ENCODE measurements around the gene NR5A1.

The NR5A1 gene

DNA sequence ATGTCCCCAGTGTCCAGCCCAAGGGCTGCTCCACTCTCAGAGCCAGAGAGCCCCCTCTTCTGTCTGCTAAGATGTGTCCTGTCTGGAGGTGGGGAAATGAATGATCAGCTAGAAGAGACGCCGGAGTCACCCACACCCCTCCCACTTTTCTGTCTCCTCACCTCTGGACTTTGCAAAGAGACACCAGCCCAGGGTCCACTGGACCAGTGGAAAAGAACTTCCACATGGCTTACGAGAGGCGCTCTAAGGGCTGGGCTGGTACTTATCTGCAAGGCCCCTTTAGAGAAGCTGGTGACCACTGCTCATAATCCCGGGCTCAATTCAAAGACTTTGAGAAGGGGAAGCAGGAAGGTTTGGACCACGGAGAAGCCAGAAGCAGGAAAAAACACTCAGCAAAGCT, 9.2 kb downstream of the NR5A1 start:
- DNase-seq: no peak

DNA sequence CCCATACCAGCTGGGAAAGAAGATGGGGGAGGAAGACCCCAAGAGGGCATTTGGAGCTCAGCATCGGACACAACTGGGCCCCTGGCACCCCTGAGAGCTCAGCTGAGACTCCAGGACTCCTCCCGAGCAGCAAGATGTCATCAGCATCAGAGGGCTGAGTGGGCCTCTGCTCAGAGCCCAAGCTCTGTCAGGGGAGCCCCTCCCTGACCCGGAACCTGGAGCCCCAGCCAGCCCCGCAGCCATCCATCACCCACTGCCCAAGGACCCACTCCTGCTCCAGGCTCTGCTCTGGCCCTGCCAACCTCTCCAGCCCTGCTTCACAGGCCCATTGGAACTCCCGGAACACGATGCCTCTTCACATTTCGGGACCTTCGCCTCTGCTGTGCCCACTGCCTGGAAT, 9.8 kb downstream of the NR5A1 start:
- no peak for DNase-seq

- DNase-seq: no peak
These were observed 10.7 kb downstream of the NR5A1 start for GRCh38 chr9:124496463-124496862.

DNA sequence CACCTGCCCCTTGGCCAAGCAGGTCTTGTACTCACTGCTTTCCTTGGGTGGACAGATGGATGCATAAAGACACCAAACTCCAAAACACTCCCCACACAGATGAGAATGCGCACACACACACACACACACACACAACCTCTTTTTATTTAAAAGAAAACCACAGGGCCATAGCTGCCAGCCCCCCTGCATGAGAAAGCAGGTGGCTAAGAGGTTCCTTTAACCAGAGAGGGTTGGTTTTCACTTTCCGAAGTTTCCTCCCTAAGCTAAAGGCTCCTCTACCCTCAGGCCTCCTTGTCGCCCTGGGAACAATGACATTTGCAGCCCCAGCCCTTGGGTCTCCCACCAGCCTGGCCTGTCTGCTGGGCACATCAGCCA, 11.1 kb downstream of the NR5A1 start:
- DNase-seq: no peak

DNA sequence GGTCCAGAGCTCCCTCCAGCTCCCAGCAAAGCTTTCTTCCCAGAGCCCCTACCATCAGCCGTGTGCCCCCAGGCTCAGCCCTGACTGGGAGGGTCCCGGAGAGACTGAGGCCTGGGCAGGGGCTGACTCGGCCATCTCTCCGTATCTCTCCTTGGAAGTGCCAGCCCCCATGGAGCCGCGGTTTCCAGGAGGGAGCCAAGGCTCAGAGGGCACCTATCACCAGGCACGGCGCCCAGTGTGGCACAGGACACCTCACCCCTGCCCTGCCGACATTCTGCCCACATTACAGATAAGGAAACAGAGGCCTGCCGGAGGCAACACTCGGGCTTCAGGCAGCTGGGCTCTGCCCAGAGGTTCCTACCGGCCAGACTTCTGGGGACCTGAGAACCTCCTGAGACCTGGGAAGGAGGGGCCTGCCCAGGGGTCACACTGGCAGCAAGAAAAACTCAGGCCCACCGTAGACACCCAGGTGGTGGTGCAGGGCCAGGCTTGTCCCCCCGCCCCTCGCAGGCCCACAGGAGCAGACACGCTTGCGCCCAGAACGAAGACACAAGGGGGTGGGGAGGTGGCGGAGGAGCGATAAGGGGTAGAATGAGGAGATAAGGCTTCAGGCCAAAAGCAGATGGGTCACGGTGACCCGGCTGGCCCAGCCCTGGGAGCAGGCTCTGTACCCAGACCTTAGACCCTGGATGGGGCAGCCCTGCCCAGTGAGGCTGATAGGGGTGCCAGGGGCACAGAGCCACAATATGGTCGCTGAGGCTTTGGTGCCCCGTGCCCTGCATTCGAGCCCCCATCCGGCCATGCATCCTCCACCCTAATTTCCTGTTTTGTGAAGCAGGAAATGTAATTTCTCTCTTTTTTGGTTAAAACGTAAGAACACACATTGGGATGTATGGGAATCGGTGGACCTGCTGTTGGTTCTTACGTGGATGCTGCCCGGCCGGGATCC, 11.8 kb downstream of the NR5A1 start:
- no peak for DNase-seq

DNA sequence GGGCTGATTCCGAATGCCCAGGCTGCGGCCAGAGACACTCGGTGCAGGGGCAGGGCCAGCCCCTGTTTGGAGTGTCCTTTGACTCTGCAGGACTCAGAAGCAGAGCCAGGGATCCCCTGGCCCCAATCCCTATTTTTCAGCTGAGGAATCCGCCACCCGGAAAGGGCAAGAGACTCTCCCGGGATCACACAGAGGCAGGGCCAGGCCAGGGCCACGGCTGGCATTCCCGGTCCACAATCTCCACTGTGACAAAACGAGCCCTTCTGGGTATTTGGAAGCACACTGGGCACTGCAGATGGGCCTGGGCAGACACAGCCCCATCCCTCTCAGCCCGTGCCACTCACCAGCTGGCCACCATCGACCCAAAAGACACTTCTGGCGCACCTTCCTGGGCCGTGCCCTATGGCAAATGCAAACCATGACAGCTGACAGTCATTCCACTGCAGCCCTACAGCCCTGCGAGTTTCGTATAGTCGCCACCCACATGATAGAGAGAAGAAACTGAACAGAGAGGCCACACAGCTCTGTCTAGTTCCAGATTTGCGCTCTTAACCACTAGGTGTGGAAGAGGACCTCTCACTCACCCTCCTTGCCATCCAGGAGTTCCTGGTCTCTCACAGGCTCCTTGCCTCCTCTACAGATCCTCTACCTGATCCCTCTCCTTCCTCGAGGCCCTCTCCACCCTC, 13.3 kb downstream of the NR5A1 start:
- no peak for DNase-seq

DNA sequence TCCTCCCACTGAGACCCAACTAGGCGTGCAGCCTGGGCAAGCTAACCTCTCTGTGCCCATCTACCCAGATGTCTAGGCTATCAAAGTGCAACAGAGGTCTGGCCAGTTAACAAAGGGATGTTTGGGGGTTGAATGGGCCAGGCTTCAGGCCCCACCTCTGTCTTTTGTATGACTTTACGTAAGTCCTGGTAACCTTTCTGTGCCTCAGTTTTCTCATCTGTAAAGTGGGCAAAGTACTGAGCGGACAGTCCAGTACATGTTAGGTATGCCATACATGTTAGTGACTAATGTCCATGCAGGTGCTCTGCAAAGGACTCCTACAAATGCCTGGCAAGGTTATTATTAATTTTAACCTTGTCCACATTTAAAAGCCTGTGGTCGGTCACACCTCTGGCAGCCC, 14.0 kb downstream of the NR5A1 start:
- no peak for DNase-seq

DNA sequence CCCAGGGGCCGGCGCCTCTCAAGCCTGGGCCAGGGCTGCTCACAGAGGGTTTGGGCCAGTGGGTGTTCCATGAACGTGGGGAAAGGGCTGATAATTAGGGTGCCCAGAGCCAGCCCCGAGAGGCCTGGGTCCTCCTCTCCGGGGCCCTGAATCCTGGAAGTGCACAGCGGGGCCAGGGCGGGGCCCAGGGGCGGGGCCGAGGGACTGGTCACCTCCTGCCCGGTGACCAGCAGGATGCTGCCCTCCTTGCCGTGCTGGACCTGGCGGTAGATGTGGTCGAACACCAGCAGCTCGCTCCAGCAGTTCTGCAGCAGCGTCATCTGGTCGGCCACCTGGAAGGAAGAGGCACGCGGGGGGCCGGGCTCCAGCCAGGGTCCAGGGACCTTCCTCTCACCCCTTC, 14.4 kb downstream of the NR5A1 start:
- no peak for DNase-seq

DNA sequence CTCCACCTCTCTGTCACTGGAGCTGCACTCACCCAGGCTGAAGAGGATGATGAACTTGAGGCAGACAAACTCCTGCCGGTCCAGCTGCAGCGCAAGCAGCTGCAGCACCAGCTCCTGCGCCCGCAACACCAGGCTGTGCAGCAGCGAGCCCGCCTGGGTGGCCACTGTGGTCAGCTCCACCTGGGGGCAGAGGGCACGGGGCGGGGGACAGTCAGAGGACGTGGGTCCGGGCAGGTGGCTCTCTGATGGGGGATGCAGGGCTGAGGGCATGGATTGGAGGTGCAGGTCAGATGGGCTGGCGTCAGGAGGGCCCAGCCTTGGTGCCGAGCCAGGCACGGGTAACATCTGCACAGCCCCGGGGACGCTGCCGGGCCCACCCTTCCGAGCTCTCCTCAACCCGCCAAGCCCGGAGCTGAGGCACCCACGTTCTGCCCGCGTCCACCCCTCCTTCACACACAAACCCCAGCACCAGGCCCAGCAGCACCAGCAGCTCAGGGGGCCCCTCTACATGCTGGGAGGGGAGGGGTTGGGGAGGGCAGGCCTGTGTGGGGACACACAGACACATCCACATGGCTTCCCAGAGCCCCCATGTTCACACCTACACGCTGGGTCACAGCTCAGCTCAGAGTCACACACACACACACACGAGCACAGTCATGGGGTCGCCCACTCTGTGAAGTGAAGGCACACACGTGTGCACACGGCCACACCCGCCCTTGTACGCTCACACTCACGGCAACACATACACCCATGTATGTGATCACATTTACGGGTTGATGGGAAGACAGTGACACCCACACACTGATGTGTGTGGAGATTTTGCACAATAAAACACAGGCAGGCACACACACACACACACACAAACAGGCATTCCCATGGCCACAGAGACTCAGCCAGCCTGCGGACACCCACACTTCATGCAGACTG, 15.9 kb downstream of the NR5A1 start:
- DNase-seq: no peak

- no peak for DNase-seq
These were observed 17.2 kb downstream of the NR5A1 start for GRCh38 chr9:124490004-124490403.

DNA sequence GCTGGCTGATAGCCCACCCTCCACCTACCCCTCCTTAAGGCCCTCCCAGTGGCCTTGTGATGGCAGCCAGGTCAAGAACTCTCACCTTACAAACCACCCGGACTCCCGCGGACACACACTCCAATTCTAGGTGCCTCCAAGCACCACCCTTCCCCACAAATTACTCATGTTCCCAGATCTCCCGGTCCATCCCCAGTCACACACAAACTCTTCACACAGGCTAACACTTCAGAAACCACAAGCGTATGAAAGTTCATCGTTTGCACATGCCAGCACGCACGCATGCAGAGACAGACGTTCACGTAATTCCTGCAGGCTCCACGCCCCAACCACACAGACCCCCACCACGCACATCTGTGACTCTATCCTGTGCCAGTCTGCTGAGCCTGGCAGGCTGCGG, 18.0 kb downstream of the NR5A1 start:
- DNase-seq: no peak

DNA sequence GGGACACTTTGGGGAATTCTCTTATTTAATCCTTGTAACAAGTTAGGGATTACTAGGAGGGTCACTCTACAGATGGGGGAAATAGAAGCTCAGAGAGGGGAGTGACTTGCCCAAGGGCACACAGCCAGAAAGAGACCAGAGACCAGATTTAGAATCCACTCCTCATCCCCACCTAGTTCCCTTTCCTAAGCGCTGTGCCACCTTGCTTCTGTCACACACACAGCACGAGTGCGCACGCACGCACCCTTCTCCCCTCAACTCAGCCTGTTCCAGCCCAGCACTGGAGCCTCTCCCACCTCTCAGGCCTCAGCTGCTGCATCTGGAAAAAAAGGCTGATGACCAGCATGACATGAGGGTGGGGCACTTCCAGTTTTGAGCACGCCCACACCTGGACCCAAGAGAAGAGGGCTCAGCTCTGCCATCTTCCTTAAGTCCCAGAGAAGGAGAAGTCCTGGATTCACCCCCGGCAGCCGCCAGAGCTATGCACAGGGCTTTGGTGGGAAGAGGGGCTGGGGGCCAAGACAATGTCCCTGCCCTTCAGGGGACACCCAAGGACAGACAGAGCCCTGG, 18.5 kb downstream of the NR5A1 start:
- DNase-seq: no peak

DNA sequence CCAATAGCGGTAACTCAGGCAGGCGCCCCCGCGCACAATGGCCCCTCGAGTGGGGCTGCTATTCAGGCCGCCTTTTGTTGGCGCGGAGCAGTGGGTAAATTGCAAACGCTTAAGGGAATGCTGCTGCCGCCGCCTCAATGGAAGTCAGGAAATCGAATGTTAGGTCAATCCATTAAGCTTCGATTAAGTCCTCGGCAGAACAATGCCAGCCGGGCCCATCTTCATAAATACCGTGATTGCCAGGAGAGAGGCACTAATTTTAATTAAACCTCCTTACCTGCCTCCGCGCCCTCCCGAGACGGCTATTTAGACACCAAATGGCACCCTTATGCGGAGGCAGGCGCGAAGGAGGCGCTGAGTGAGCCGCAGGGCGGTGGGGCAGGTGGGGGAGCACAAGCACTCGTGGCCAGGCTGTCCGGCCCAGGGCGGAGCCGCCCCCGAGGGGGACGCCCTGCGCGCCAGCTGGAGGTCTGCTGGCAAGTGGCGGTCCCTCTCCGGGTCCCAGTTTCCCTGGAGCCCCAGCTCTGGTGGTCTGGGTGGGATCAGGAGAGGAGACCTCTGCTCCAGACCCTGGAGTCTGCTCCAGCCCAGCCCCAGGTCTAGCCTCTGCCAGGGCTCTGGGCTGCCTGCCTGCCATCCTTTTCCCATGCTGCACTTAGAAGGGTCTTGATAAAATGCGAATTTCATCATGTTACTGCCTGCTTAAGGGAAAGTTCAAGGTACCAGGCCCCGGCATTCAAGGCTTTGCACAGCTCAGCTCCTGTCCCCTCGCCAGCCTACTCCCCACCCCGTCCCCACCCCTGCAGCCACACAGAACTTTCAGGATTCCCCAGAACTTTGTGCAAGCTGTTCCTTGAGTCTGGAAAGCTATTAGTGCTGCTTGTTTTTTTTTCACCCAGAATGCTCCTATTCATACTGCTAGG, 19.7 kb downstream of the NR5A1 start:
- no peak for DNase-seq

- DNase-seq: no peak
These were observed 20.4 kb downstream of the NR5A1 start for GRCh38 chr9:124486778-124487259.

DNA sequence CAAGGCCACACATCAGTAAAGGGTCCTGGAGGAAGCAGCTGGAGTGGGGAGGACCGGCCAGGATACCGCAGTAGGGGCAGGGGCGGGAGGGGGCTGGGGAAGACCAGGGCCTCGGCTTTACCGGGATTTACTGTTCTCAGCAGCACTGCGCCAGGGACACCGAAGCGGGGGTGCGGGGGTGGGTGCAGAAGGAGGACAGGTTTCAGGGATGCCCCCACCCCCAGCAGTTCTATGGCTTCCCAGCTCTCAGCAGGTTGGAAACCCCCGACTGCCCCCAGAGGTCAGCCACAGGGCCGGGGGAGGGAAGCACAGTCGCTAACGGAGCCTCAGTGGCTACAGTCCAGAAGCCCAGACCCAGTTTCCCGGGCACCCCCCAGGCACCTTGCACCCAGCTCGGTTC, 21.3 kb downstream of the NR5A1 start:
- DNase-seq: no peak

DNA sequence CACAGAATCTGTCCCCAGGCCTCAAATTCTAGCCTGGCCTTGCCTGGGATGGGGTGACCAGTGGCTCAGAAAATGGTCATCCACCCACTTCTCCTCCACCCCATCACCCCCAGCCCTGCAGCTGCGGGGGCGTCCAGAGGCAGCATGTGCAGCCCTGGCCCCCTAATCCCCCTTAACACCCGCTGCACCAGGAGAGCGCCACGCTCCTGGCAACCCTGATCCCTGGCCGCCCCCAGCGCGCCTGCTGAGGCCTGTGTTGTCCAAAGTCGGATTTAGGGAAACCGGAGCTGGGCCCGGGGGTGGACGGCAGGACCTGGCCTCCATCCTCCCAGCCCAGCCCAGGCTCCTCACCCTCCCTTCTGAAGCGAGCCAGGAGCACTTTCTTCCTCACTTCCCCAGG, 22.0 kb downstream of the NR5A1 start:
- DNase-seq: no peak

- no peak for DNase-seq
These were observed 23.7 kb downstream of the NR5A1 start for GRCh38 chr9:124483481-124483880.

DNA sequence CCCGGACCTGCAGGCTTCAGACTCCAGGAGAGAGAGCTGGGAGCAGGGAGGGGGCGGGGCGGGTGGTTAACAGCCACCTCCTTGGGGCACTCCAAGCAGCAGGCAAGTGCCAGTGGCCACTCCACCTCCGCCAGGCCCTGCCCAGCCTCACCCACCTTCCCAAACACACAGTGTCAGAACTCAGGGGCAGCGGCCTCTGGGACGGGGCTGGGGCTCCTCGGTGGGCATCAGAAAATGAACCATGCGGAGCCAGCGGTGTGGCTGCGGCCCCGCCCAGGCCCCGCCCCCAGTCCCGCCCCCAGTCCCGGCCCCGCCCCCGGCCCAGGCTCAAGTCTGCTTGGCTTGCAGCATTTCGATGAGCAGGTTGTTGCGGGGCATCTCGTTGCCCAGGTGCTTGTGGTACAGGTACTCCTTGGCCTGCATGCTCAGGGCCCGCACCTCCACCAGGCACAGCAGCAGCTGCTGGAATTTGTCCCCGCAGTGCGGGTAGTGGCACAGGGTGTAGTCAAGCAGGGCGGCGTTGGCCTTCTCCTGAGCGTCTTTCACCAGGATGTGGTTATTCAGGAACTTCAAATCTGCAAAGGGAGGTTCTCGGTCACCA, 24.7 kb downstream of the NR5A1 start:
- no peak for DNase-seq

DNA sequence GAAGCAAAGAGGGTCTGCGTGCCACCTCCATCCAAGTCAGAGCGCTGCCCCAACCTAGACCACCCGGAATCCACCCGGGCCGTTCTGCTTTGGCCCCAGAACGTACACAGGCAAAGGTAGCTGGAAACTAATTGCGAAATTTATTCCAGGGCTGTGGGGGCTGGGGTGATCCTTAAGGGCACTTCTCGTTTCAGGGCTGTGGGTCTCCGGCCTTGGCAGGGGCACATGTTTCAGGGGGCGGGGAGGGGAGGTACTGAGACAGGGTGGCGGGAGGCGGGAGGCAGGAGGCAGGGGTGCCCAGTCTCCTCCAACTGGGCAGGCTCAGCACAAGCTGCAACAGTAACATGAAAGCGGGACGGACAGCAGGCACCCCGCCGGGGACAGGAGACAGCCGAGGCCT, 26.1 kb downstream of the NR5A1 start:
- DNase-seq: no peak

DNA sequence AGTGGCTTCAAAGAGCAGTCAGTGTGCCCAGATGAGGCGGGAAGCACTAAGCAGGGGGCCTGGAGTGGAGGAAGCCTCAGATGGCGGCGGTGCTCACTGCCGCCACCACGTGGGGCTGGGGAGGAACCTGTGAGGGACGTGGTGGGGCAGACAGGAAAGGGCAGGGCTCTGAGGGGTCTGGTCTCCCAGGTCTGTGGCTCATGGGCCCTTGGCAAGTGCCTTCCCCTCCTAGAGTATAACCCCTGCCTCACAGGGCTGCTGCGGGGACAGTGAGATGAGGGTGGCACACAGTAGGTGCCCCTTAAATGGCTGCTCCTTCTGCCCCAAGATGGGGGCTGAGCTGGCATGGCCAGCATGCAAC, 26.6 kb downstream of the NR5A1 start:
- DNase-seq: no peak

- DNase-seq: no peak
These were observed 27.1 kb downstream of the NR5A1 start for GRCh38 chr9:124479947-124480620.
